SK-N-MC (cell line): ENCODE data around the gene CD34.

Experiments
- EZH2 ChIP-seq: fragments of 200-600 bp; sonication (generic); IDR thresholded peaks from one replicate; pipeline ENCODE4 v1.6.1; 2017; ENCODE audit warnings: antibody characterized with exemption
- FOXP2 ChIP-seq: optimal IDR thresholded peaks from 2 replicates; pipeline ENCODE3; 2011; ENCODE audit warnings: mild to moderate bottlenecking, moderate library complexity; ENCODE audit not compliant: insufficient read depth; ENCODE audit errors: extremely low read length, control extremely low read depth
- POLR2AphosphoS5 ChIP-seq: IDR thresholded peaks from 2 replicates; pipeline ENCODE4 v1.6.1; 2012; ENCODE audit warnings: mild to moderate bottlenecking, low read depth, low read length, borderline replicate concordance

DNA sequence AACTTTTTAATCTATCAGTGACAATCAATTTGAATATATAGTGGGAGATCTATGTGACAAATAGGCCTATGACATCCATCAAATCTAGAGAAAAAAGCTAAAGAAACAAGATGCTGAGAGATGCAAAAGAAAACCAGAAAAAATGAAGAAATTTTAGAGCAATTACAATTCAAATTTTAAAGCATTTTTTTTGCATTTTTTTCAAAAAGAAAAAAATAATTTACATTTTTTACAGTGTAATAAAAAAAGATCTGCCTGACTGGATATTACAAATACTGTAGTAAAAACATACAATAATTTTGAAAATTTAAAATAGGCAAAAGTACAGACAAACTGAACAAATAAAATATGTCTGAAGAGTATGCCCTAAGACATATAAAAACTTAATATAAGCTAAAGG lies 14.4 kb downstream of the CD34 start:
- TF ChIP-seq POLR2AphosphoS5 (no peak), EZH2 (no peak), FOXP2 (no peak)
